Endothelial cell of umbilical vein (primary cell): ENCODE measurements around the gene MAPRE2. TPM values are rescaled to one million over a fixed set of nuclear protein-coding genes. Genes with fewer than 3 reads are reported as not detected.

Experiments
- BruUV-seq: library from RNA; stranded (reverse); fragments of 400-500 nt; replicated peaks from 2 replicates; lab custom pipeline; 2021; lab: Mats Ljungman, UMichigan
- CTCF ChIA-PET: fragments of 300-600, 350-600 bp; sonication (Branson Sonifier 250); formaldehyde crosslinking; loops from one replicate; lab custom pipeline; 2021; ENCODE audit warnings: antibody characterized with exemption, inconsistent platforms; lab: Charles Lee
- POLR2A ChIA-PET: fragments of 300-600, 350-600 bp; sonication (Branson Sonifier 250); formaldehyde crosslinking; loops from one replicate; lab custom pipeline; 2021; ENCODE audit warnings: antibody characterized with exemption, inconsistent platforms; lab: Charles Lee
- DNase-seq: peaks from one replicate; pipeline ENCODE4 v3.0.0-alpha.2; 2011; ENCODE audit warnings: low read depth, low spot score
- FAIRE-seq: peaks from 2 replicates; lab custom pipeline; 2011; peaks lifted over from hg19 to GRCh38; lab: Jason Lieb, UNC
- H2AFZ ChIP-seq: 2 replicates; pipeline ENCODE4 v1.6.0; 2012; ENCODE audit warnings: low read depth, low read length, control low read depth, inconsistent platforms
- H3K27ac ChIP-seq: 2 replicates; pipeline ENCODE4 v1.5.1; 2011; ENCODE audit warnings: low read depth, mild to moderate bottlenecking, control low read depth, low read length, moderate library complexity; ENCODE audit not compliant: insufficient read depth
- H3K27me3 ChIP-seq, 2 experiments: 2 replicates each; pipeline versions ENCODE4 v1.6.0 to v1.6.1; 2011; ENCODE audit warnings: low read length in 2 of 2, mixed read lengths in 1 of 2; ENCODE audit not compliant: control insufficient read depth in 2 of 2, insufficient read depth in 2 of 2
- H3K36me3 ChIP-seq, 2 experiments: 2 replicates in 1 of 2; 3 replicates in 1 of 2; pipeline ENCODE4 v1.5.1; 2011; ENCODE audit warnings: low read length in 2 of 2, mild to moderate bottlenecking in 1 of 2, moderate library complexity in 1 of 2; ENCODE audit not compliant: control insufficient read depth in 2 of 2, insufficient read depth in 2 of 2; ENCODE audit errors: extremely low read depth in 1 of 2
- H3K4me1 ChIP-seq: 3 replicates; pipeline ENCODE4 v1.5.1; 2011; ENCODE audit warnings: mild to moderate bottlenecking, low read length; ENCODE audit not compliant: control insufficient read depth, insufficient read depth; ENCODE audit errors: extremely low read depth
- H3K4me2 ChIP-seq: 2 replicates; pipeline ENCODE4 v1.6.1; 2011; ENCODE audit warnings: low read length, control low read depth, mixed read lengths; ENCODE audit not compliant: insufficient read depth
- H3K4me3 ChIP-seq, 3 experiments: fragments of 200-600 bp in 1 of 3; sonication (generic), shearing (Covaris generic) in 1 of 3; replicated peaks in 1 of 3; 2 replicates each; pipeline ENCODE4 v1.5.1; 2011 to 2016; ENCODE audit warnings: control low read depth in 3 of 3, low read length in 3 of 3, mild to moderate bottlenecking in 2 of 3, inconsistent platforms in 1 of 3, low read depth in 1 of 3, moderate library complexity in 1 of 3; ENCODE audit not compliant: insufficient read depth in 1 of 3
- H3K79me2 ChIP-seq: 2 replicates; pipeline ENCODE4 v1.6.0; 2012; ENCODE audit warnings: low read length, inconsistent platforms; ENCODE audit not compliant: control insufficient read depth, insufficient read depth
- H3K9ac ChIP-seq: replicated peaks from 2 replicates; pipeline ENCODE3; 2011; ENCODE audit warnings: low read length, control low read depth; ENCODE audit not compliant: insufficient read depth; ENCODE audit errors: extremely low read depth
- H3K9me1 ChIP-seq: replicated peaks from 3 replicates; pipeline ENCODE4 v1.6.0; 2011; ENCODE audit warnings: mild to moderate bottlenecking, low read length; ENCODE audit not compliant: control insufficient read depth, insufficient read depth; ENCODE audit errors: extremely low read depth
- H3K9me3 ChIP-seq: replicated peaks from 2 replicates; pipeline ENCODE4 v1.5.1; 2012; ENCODE audit warnings: low read length, inconsistent platforms; ENCODE audit not compliant: control insufficient read depth, insufficient read depth
- H4K20me1 ChIP-seq: replicated peaks from 2 replicates; pipeline ENCODE3; 2011; ENCODE audit warnings: mild to moderate bottlenecking, low read length; ENCODE audit not compliant: control insufficient read depth, insufficient read depth; ENCODE audit errors: extremely low read depth
- EZH2 ChIP-seq: IDR thresholded peaks from 2 replicates; pipeline ENCODE4 v1.6.1; 2012; ENCODE audit warnings: borderline replicate concordance, low read depth, mild to moderate bottlenecking, moderate library complexity, low read length, inconsistent platforms; ENCODE audit not compliant: severe bottlenecking
- FOS ChIP-seq: IDR thresholded peaks from 2 replicates; pipeline ENCODE4 v1.6.1; 2011; ENCODE audit warnings: mild to moderate bottlenecking, low read length, moderate library complexity, borderline replicate concordance; ENCODE audit not compliant: insufficient read depth
- GATA2 ChIP-seq: IDR thresholded peaks from 2 replicates; pipeline ENCODE4 v1.7.0; 2011; ENCODE audit warnings: low read depth, mild to moderate bottlenecking, moderate library complexity, mixed read lengths, low read length; ENCODE audit not compliant: insufficient read length, insufficient read depth
- MYC ChIP-seq: IDR thresholded peaks from one replicate; pipeline ENCODE4 v1.6.1; 2011; ENCODE audit warnings: mild to moderate bottlenecking, low read depth, low read length
- POLR2A ChIP-seq: IDR thresholded peaks from 2 replicates; pipeline ENCODE4 v1.6.1; 2012; ENCODE audit warnings: low read depth, mild to moderate bottlenecking, control low read depth, low read length
- dilution Hi-C: fragments of 300-500 bp; cut with MboI; formaldehyde crosslinking; loops from one replicate; pipeline ENCODE4 v1.15.0; 2019; ENCODE audit warnings: low sequenced_read_pairs; ENCODE audit not compliant: extremely low pct_ligation_motif_present
- intact Hi-C: fragments of 100-400 bp; cut with micrococcal nuclease; formaldehyde crosslinking; loops from one replicate; pipeline ENCODE4 v1.10.0; 2022
- polyA plus RNA-seq, 4 experiments: library from polyadenylated mRNA; depleted of rRNA in 3 of 4; stranded (reverse) in 3 of 4; unstranded in 1 of 4; fragments of >200 nt; gene quantifications; 2 replicates each; pipeline versions ENCODE4 v1.2.1 to v1.2.3, GENCODE V29; 2011 to 2012; ENCODE audit warnings: missing spikeins in 1 of 4
- total RNA-seq: library from RNA; stranded (reverse); gene quantifications from 2 replicates; pipeline ENCODE4 v1.2.3, GENCODE V29; 2021
- TF ChIP-seq, protein P1 (sequence below), 2 donors: IDR thresholded peaks; 1 replicate in 1 of 2; 2 replicates in 1 of 2; pipeline ENCODE4 v1.5.1; 2011; ENCODE audit warnings: low read length in 2 of 2, mild to moderate bottlenecking in 2 of 2, moderate library complexity in 2 of 2, control low read depth in 1 of 2, inconsistent platforms in 1 of 2, low read depth in 1 of 2; ENCODE audit not compliant: insufficient read depth in 1 of 2; ENCODE audit errors: extremely low read depth in 1 of 2

MAPRE2 gene
- total and polyA plus RNA-seq, 2 donors (not counting 3 experiments of a cell fraction or from before 2014, with no cell fraction given), result 117 to 148 TPM

GRCh38 chr18:35038029-35038428, 3.2 kb upstream of the MAPRE2 start:
- BruUV-seq, result no TSS peak
- Histone ChIP-seq H4K20me1 (no peaks in the 10 kb centered on the region), H3K4me1 (peaks cover 29% of the 10 kb centered on the region), H3K9me1 (no peaks in the 10 kb centered on the region), H3K79me2 (peaks cover 14% of the 10 kb centered on the region), H3K4me3 (no peak overlapping the region), H3K9ac (no peak overlapping the region), H3K4me2 (no peak overlapping the region), H3K36me3 (no peaks in the 10 kb centered on the region), H3K27ac (no peak overlapping the region), H2AFZ (no peak overlapping the region), H3K27me3 (no peaks in the 10 kb centered on the region), H3K9me3 (no peaks in the 10 kb centered on the region)
- no peak for DNase-seq
- POLR2A ChIA-PET, result no interaction called here
- CTCF ChIA-PET, result interaction anchor here (1.8 to 6.5 kb wide), 3 partner anchors 10 to 104 kb away, joined by 5 to 62 read pairs (median 53); no protein-coding TSS in a partner anchor
- FAIRE-seq, result no peak
- TF ChIP-seq MYC, result no peak
- TF ChIP-seq POLR2A, result no peak
- TF ChIP-seq FOS, result no peak
- TF ChIP-seq GATA2, result no peak
- dilution Hi-C loops (no loop called here), intact Hi-C loops (no loop called here)

GRCh38 chr18:35038881-35039491, 2.2 kb upstream of the MAPRE2 start:
- H4K20me1 ChIP-seq, result no peaks in the 10 kb centered on the region
- H3K27ac ChIP-seq, result peak overlapping the region; percentile 80
- dilution Hi-C loops (no loop called here), intact Hi-C loops (no loop called here)
- no peak overlapping the region for H3K9ac ChIP-seq
- no peaks in the 10 kb centered on the region for H3K27me3 ChIP-seq
- H3K4me2 ChIP-seq, result peak overlapping the region; percentile 49
- H3K9me3 ChIP-seq, result no peaks in the 10 kb centered on the region
- CTCF ChIA-PET, result interaction anchor here (0.6 to 6.5 kb wide), 10 partner anchors 11 to 316 kb away, joined by 3 to 62 read pairs (median 4); no protein-coding TSS in a partner anchor
- no peak overlapping the region for H3K4me3 ChIP-seq
- no peak overlapping the region for H2AFZ ChIP-seq
- peak; percentile 71 for FAIRE-seq
- H3K9me1 ChIP-seq, result no peaks in the 10 kb centered on the region
- no peaks in the 10 kb centered on the region for H3K36me3 ChIP-seq
- DNase-seq, result peak; percentile 73
- no TSS peak for BruUV-seq
- H3K79me2 ChIP-seq, result peaks cover 24% of the 10 kb centered on the region
- peaks cover 38% of the 10 kb centered on the region for H3K4me1 ChIP-seq
- TF ChIP-seq GATA2, result no peak
- no peak for TF ChIP-seq EZH2
- TF ChIP-seq, protein P1, sequence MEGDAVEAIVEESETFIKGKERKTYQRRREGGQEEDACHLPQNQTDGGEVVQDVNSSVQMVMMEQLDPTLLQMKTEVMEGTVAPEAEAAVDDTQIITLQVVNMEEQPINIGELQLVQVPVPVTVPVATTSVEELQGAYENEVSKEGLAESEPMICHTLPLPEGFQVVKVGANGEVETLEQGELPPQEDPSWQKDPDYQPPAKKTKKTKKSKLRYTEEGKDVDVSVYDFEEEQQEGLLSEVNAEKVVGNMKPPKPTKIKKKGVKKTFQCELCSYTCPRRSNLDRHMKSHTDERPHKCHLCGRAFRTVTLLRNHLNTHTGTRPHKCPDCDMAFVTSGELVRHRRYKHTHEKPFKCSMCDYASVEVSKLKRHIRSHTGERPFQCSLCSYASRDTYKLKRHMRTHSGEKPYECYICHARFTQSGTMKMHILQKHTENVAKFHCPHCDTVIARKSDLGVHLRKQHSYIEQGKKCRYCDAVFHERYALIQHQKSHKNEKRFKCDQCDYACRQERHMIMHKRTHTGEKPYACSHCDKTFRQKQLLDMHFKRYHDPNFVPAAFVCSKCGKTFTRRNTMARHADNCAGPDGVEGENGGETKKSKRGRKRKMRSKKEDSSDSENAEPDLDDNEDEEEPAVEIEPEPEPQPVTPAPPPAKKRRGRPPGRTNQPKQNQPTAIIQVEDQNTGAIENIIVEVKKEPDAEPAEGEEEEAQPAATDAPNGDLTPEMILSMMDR (IDR thresholded peaks at IDR 0.05; ENCODE audit: extremely low read depth in 1 of 2, insufficient read depth in 1 of 2, low read depth in 1 of 2, low read length in 2 of 2), result no peak
- TF ChIP-seq MYC, result no peak
- POLR2A ChIA-PET, result interaction anchor here (1.2 kb wide), 1 partner anchor 9 kb away, joined by 4 read pairs; no protein-coding TSS in a partner anchor
